NCI-H128 (cell line): ENCODE measurements around the gene CLBA1.
"Not testable (repeated sequence)": the region's sequence is repeated elsewhere in the genome, so short reads cannot be mapped to it uniquely, and the experiment has no call there.

Source experiments
- DNase-seq: peaks from one replicate; lab custom pipeline; 2025; ENCODE audit not compliant: unreplicated experiment; lab: John Stamatoyannopoulos, UW

The CLBA1 gene

GRCh38 chr14:105022276-105022670 lies 36.7 kb downstream of the CLBA1 start:
- no peak for DNase-seq

DNA sequence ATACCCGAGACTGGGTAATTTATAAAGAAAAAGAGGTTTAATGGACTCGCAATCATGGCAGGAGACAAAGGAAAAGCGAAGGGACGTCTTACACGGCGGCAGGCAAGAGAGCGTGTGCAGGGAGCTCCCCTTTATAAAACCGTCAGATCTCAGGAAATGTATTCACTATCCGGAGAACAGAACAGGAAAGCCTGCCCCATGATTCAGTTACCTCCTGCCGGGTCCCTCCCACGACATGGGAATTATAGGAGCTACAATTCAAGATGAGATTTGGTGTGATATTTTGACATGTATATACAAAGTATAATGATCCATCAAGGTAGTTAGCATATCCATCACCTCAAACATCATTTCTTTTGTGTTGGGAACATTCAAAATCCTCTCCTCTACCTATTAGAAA lies 37.6 kb downstream of the CLBA1 start:
- DNase-seq, result no peak

DNA sequence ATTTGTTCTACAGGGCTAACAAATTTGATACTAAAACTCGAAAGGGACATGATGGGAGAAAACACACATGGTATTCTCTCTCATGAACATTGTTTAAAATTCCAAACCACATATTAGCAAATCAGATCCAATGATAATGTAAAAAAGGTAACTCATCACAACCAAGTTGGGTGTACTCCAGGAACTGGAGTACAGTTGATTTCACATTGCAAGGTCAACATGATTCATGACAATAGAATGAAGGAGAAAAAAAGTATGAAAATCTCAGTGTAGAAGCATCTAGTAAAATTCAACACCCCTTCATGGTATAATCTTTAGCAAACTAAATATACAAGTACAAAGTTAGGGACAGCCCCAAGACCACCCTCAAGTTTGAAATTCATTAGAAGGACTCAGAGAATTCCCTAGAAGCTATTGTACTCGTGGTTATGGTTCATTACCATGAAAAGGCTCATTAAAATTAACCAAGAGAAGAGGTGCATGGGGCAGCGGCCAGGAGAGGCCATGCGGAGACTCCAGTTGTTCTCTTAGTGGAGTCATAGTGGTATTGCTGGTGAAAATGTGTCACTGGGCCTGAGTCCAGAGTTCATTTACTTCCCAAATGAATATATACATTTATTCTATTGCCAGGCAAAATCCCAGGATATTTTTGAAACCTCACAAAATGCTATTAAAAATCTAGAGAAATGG lies 38.3 kb downstream of the CLBA1 start:
- no peak for DNase-seq

DNA sequence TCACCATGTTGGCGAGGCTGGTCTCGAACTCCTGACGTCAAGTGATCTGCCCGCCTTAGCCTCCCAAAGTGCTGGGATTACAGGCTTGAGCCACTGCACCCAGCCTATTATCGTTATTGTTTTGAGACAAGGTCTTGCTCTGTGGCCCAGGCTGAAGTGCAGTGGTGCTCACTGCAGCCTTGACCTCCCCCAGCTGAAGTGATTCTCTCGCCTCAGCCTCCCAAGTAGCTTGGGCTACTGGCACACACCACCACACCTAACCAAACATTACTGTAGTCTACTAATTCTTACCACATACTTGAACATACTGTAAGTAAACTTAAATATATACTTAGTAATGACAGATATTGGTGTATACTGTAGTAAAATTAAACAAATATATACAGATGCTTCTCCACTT lies 39.8 kb downstream of the CLBA1 start:
- no peak for DNase-seq

- no peak for DNase-seq
These were observed 40.6 kb downstream of the CLBA1 start for GRCh38 chr14:105026033-105026785.

DNA sequence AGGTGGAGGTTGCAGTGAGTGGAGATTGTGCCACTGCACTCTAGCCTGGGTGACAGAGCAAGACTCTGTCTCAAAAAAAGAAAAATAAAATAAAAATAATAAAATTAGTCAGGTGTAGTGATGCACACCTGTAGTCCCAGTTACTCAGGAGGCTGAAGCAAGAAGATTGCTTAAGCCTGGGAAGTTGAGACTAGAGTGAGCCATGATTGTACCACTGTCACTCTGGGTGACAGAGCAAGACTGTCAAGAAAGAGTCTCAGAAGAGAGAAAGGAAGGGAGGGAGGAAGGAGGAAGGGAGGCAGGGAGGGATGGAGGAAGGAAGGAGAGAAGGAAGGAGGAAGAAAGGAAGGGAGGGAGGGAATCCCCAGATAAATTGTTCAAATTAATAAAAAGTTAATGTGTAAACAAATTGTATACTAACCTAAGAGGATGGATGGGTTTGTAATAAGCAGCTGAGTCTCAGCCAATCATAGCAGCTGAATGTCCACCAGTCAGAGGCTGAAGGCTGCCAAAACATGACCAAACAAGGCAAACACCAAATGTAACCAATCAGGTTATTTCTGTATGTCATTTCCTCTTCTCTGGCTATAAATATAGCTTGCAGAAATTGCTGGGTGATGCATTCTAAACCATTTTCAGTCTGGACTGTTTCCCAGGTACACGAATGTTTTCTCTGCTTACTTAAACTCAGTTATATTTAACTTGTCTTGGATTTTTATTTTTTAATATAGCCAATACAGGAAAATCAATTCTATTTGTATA lies 41.4 kb downstream of the CLBA1 start:
- no peak for DNase-seq

- not testable (repeated sequence) for DNase-seq
These were observed 42.1 kb downstream of the CLBA1 start for GRCh38 chr14:105027718-105028117.

DNA sequence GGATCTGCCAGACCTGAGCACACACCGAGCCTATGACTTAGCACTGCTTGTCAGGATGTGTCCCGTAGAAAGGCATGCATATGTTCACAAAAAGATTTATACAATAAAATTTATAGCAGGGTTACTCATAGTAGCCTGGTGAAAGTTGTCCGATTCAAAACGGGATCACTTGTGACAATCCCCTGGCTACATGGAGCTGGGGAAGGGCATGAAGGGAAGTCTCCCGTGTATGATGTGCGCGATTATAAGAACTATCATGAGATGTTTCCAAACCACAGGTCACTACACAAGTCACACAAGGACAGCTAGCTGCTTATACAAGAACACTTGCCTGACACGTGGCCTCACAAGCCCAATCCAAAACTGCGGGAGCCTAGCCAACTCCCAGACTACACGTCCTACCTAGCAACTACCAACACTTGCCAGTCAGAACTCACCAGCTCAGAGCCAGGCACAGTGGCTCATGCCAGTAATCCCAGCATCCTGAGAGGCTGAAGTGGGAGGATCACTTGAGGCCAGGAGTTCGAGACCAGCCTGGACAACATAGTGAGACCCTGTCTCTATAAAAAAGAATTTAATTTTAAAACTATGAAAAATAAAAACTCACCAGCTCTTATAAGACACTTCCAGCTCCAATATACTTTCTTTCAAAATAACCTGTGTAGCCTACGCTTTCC lies 42.8 kb downstream of the CLBA1 start:
- DNase-seq, result no peak

GRCh38 chr14:105029402-105029801 lies 43.8 kb downstream of the CLBA1 start:
- DNase-seq, result no peak

DNA sequence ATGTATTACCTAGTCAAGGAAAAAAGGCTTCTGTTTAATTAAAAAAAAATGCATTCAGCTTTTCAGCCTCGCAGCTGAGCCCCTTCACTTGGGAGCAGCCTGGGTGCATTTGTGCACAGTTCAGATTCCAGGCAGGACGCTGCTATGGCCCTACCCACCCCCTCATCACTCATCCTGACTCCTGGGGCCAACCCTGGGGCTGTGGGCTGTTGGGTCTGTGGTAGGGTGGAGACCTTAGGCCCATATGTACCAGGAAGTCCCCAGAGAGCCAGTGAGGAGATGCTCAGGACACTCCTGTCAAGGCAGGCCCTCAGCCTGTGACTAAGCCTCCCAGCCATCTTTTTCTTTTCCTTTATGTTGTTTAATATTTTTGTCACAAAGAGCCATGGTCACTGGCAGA lies 44.6 kb downstream of the CLBA1 start:
- DNase-seq, result no peak

- no peak for DNase-seq
These were observed 45.3 kb downstream of the CLBA1 start for GRCh38 chr14:105030836-105031396.

DNA sequence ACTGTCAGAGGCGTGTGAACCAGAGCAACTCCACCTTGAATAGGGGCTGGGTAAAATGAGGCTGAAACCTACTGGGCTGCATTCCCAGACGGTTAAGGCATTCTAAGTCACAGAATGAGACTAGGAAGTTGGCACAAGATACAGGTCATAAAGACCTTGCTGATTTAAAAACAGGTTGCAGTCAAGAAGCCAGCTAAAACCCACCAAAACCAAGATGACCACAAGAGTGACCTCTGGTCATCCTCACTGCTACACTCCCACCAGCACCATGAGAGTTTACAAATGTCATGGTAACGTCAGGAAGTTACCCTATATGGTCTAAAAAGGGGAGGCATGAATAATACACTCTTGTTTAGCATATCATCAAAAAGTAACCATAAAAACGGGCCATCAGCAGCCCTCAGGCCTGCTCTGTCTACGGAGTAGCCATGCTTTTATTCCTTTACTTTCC lies 46.9 kb downstream of the CLBA1 start:
- not testable (repeated sequence) for DNase-seq

GRCh38 chr14:105033412-105033900 lies 47.9 kb downstream of the CLBA1 start:
- DNase-seq, result not testable (repeated sequence)

GRCh38 chr14:105034315-105035039 lies 48.9 kb downstream of the CLBA1 start:
- no peak for DNase-seq

- DNase-seq, result not testable (repeated sequence)
These were observed 50.0 kb downstream of the CLBA1 start for GRCh38 chr14:105035616-105036015.

DNA sequence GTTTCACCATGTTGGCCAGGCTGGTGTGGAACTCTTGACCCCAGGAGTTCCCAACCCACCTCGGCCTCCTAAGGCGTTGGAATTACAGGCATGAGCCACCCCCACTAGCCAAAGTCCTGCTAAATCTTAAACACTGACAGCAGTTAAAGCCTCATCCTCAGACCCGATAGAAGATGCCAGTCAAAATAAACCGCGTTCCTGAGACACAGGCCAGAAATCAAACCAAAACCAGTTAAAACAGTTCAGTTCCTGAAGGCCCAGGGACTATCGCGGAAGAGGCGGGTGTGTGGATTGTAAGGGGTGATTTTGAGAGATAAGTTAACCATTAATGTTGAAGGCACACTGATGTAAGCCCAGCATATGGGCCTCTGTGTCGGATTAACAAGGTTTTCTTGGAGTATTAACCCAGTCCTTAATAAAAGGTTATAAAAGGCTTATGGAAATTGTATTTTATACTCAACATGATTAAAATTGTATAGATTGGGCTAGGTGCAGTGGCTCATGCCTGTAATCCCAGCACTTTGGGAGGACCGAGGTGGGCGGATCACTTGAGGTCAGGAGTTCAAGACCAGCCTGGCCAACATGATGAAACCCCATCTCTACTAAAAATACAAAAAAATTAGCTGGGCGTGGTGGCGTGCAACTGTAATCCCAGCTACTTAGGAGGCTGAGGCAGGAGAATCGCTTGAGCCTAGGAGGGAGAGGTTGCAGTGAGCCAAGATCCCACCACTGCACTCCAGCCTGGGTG lies 54.0 kb downstream of the CLBA1 start:
- DNase-seq, result no peak

GRCh38 chr14:105041841-105042765 lies 56.5 kb downstream of the CLBA1 start:
- DNase-seq, result no peak

- no peak for DNase-seq
These were observed 57.2 kb downstream of the CLBA1 start for GRCh38 chr14:105042813-105043212.
